B cell (primary cell): ENCODE results near the gene TIAM1. TPM values are rescaled to one million over a fixed set of nuclear protein-coding genes. Genes with fewer than 3 reads are reported as not detected.

Experiments
- ATAC-seq: fragments of 200-7000 bp; cut with Tn5 transposase; one replicate; pipeline ENCODE4 v1.10.0; 2021; ENCODE audit warnings: low read depth, mild to moderate bottlenecking, moderate number of reproducible peaks, moderate library complexity
- CTCF ChIA-PET: fragments of 350-600 bp; sonication (Branson Sonifier 250); formaldehyde crosslinking; loops from one replicate; lab custom pipeline; 2021; ENCODE audit warnings: antibody characterized with exemption, inconsistent platforms; lab: Charles Lee
- POLR2A ChIA-PET: fragments of 350-600 bp; sonication (Branson Sonifier 250); formaldehyde crosslinking; loops from one replicate; lab custom pipeline; 2021; ENCODE audit warnings: antibody characterized with exemption; lab: Charles Lee
- DNase-seq: peaks from one replicate; pipeline ENCODE4 v3.0.0; 2013
- H2AFZ ChIP-seq: 2 replicates; pipeline ENCODE4 v1.6.1; 2012; ENCODE audit warnings: mild to moderate bottlenecking, low read depth, low read length; ENCODE audit not compliant: insufficient read depth, poor library complexity, severe bottlenecking
- H3K27ac ChIP-seq, 2 donors: 1 replicate in 1 of 2; 2 replicates in 1 of 2; pipeline ENCODE4 v1.5.1; 2012 to 2013; ENCODE audit warnings: low read length in 2 of 2, mild to moderate bottlenecking in 2 of 2, moderate library complexity in 1 of 2
- H3K27me3 ChIP-seq, 4 experiments: fragments of 200-600 bp in 1 of 4; sonication (generic) in 1 of 4; replicated peaks in 1 of 4; 1 replicate in 2 of 4; 2 replicates in 2 of 4; pipeline versions ENCODE4 v1.6.1 to v1.7.0; 2013 to 2016; ENCODE audit warnings: low read length in 3 of 4, mild to moderate bottlenecking in 2 of 4, mixed read lengths in 1 of 4, moderate library complexity in 1 of 4; ENCODE audit not compliant: insufficient read depth in 4 of 4, control insufficient read depth in 3 of 4; ENCODE audit errors: control extremely low read depth in 1 of 4
- H3K36me3 ChIP-seq, 2 experiments: replicated peaks in 1 of 2; 1 replicate in 1 of 2; 2 replicates in 1 of 2; pipeline versions ENCODE4 v1.6.1 to v1.7.1; 2013; ENCODE audit warnings: low read length in 1 of 2; ENCODE audit not compliant: insufficient read depth in 2 of 2, control insufficient read depth in 1 of 2; ENCODE audit errors: control extremely low read depth in 1 of 2, extremely low read depth in 1 of 2
- H3K4me1 ChIP-seq, 2 donors: fragments of 200-600 bp in 1 of 2; sonication (generic) in 1 of 2; 1 replicate in 1 of 2; 2 replicates in 1 of 2; pipeline versions ENCODE4 v1.5.1 to v1.6.1; 2013 to 2017; ENCODE audit warnings: low read length in 2 of 2; ENCODE audit not compliant: control insufficient read depth in 2 of 2, insufficient read depth in 2 of 2
- H3K4me2 ChIP-seq: replicated peaks from 2 replicates; pipeline ENCODE3; 2012; ENCODE audit warnings: mild to moderate bottlenecking, low read depth, low read length; ENCODE audit not compliant: poor library complexity, severe bottlenecking
- H3K4me3 ChIP-seq, 5 experiments: fragments of 200-600 bp in 1 of 5; sonication (generic) in 1 of 5; 1 replicate in 3 of 5; 2 replicates in 2 of 5; pipeline versions ENCODE4 v1.5.1 to v1.7.0; 2011 to 2016; ENCODE audit warnings: low read length in 4 of 5, mild to moderate bottlenecking in 4 of 5, low read depth in 2 of 5, control low read depth in 1 of 5, moderate library complexity in 1 of 5; ENCODE audit not compliant: insufficient read depth in 1 of 5; ENCODE audit errors: control extremely low read depth in 1 of 5, extremely low read depth in 1 of 5
- H3K79me2 ChIP-seq: fragments of 200-600 bp; sonication (generic); one replicate; pipeline ENCODE4 v1.6.0; 2016; ENCODE audit warnings: low read length; ENCODE audit not compliant: control insufficient read depth, insufficient read depth
- H3K9ac ChIP-seq: fragments of 200-600 bp; sonication (generic); 2 replicates; pipeline ENCODE4 v1.6.1; 2017; ENCODE audit warnings: mild to moderate bottlenecking, low read length, moderate library complexity
- H3K9me3 ChIP-seq, 3 donors: one replicate each; pipeline versions ENCODE4 v1.6.1 to v1.7.1; 2013; ENCODE audit warnings: low read length in 2 of 3; ENCODE audit not compliant: control insufficient read depth in 2 of 3, insufficient read depth in 1 of 3; ENCODE audit errors: control extremely low read depth in 1 of 3
- H4K20me1 ChIP-seq: 2 replicates; pipeline ENCODE4 v1.6.0; 2012; ENCODE audit warnings: mild to moderate bottlenecking, low read length; ENCODE audit not compliant: insufficient read depth, control insufficient read depth, poor library complexity, severe bottlenecking
- H3K27ac Mint-ChIP-seq: one replicate; pipeline ENCODE4 v1.8.0; 2021; ENCODE audit warnings: mixed read lengths
- H3K27me3 Mint-ChIP-seq: one replicate; pipeline ENCODE4 v1.8.0; 2021; ENCODE audit warnings: mixed read lengths
- H3K4me1 Mint-ChIP-seq: one replicate; pipeline ENCODE4 v1.8.0; 2021; ENCODE audit warnings: mixed read lengths
- H3K4me3 Mint-ChIP-seq: one replicate; pipeline ENCODE4 v1.8.0; 2021; ENCODE audit warnings: mixed read lengths
- H3K9me3 Mint-ChIP-seq: one replicate; pipeline ENCODE4 v1.8.0; 2022; ENCODE audit warnings: mixed read lengths; ENCODE audit not compliant: insufficient read depth
- EZH2 ChIP-seq: IDR thresholded peaks from 2 replicates; pipeline ENCODE4 v1.6.1; 2012; ENCODE audit warnings: borderline replicate concordance, low read depth, mild to moderate bottlenecking, moderate library complexity, low read length; ENCODE audit not compliant: insufficient read depth, poor library complexity, severe bottlenecking
- WGBS: methylation state at CpG from one replicate; pipeline ENCODE4 v1.1.5; 2013; ENCODE audit warnings: missing lambda C conversion rate; ENCODE audit not compliant: insufficient coverage; 5-methylcytosine and 5-hydroxymethylcytosine counted together
- intact Hi-C: fragments of 100-400 bp; cut with micrococcal nuclease; formaldehyde crosslinking; loops from one replicate; pipeline ENCODE4 v1.10.0; 2022
- polyA plus RNA-seq: library from polyadenylated mRNA; depleted of rRNA; stranded (reverse); fragments of >200 nt; gene quantifications from 2 replicates; pipeline ENCODE4 v1.2.3, GENCODE V29; 2012
- total RNA-seq, 2 donors: library from RNA; stranded (reverse); fragments of 120-200 nt in 1 of 2; gene quantifications; 1 replicate in 1 of 2; 2 replicates in 1 of 2; pipeline versions ENCODE4 v1.2.3 to v1.2.4, GENCODE V29; 2013 to 2022
- TF ChIP-seq, protein P1 (sequence below): fragments of 200-600 bp; IDR thresholded peaks from one replicate; pipeline ENCODE4 v1.8.0; 2022; ENCODE audit warnings: antibody characterized with exemption, mild to moderate bottlenecking

Gene TIAM1
- total and polyA plus RNA-seq, 2 donors (not counting 1 experiment from before 2014, with no cell fraction given): 0.51 to 1.0 TPM

DNA sequence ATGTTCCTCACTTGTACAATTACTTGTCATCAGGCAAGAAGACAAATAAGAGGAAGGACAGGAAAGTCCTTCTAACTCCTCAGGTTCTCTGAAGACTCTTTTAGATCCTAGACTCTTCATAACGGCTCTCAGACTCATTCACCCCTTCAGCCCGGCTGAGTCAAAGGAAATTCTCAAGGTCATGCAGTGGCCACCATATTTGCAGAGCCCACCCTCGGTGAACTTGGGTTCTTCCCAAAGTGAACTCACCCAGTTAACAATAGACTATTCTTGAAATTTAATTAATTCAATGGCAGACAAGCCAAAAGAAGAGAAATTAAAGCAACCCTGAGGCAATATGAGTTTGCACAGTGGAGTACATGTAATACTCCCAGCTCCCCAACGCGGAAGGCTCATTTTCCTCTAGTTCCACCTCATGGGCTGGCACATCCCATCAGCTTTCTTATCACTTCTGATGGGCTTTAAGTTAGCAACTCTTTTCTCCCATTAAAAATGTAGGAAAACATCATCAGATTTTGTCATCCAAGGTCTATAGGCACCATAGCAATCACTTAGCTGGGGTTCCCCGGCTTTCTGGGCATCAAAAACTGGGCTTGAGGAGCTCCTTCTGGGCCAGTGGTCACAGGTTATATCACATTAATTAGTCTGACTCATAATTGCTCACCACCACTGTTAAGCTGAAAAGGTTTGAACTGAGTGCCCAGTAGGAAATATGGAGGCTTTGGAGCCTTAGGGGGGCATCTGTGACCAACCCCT is 27.8 kb upstream of the TIAM1 start:
- no peaks in the 10 kb centered on the region for H3K9me3 Mint-ChIP-seq
- DNase-seq (no peak), ATAC-seq (no peak)
- Histone ChIP-seq H4K20me1 (no peaks in the 10 kb centered on the region), H3K9ac (no peak overlapping the region), H3K36me3 (no peaks in the 10 kb centered on the region), H2AFZ (no peak overlapping the region), H3K27ac (no peak overlapping the region), H3K27me3 (no peaks in the 10 kb centered on the region), H3K9me3 (peaks cover 0 to 9% (median 0%) of the 10 kb centered on the region in 3 donors), H3K4me3 (no peak overlapping the region), H3K79me2 (no peaks in the 10 kb centered on the region), H3K4me1 (no peaks in the 10 kb centered on the region), H3K4me2 (no peak overlapping the region)
- no peak overlapping the region for H3K4me3 Mint-ChIP-seq
- no peak overlapping the region for H3K27ac Mint-ChIP-seq
- 99% methylated on average over 5 of the region's 6 CpGs for WGBS
- ChIA-PET POLR2A (no interaction called here), CTCF (no interaction called here)
- no peaks in the 10 kb centered on the region for H3K4me1 Mint-ChIP-seq
- TF ChIP-seq EZH2: no peak
- intact Hi-C loops: no loop called here
- peaks cover 5% of the 10 kb centered on the region for H3K27me3 Mint-ChIP-seq

DNA sequence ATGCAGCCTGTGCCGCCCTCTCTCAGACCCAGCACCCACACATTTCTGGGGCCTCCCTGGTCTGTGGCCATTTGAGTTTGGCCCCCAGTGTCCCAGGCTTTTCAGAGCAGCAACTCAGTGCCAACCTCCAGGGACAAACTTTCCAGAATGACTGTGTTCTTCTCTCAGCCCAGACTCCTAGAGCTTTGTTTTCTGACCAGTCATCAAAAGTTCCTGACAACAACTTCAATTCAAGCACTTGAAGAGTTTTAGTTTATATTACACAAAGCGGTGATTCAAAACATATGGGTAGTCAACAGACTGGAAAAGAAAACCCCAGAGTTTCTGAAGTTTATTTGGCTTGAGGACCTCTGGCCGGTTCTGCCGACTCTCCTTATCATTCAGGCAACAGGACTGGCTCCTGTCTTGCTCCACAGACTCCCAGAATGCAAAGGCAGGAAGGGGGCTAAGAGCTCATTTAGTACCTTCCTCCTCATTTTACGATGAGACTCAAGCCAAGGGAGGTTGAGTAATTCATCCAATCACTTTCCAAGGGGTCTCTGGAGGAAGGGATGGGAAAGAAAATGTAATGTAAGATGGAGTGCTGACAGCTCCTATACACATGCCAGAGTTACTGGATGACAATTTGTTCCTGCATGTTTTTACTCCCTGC is 27.0 kb upstream of the TIAM1 start:
- DNase-seq (no peak), ATAC-seq (no peak)
- Histone ChIP-seq H3K27ac (no peak overlapping the region), H3K27me3 (no peaks in the 10 kb centered on the region), H3K79me2 (no peaks in the 10 kb centered on the region), H2AFZ (no peak overlapping the region), H3K36me3 (no peaks in the 10 kb centered on the region), H4K20me1 (no peaks in the 10 kb centered on the region), H3K4me3 (no peak overlapping the region), H3K9ac (no peak overlapping the region), H3K9me3 (peaks cover 0 to 9% (median 0%) of the 10 kb centered on the region in 3 donors), H3K4me1 (no peaks in the 10 kb centered on the region), H3K4me2 (no peak overlapping the region)
- H3K9me3 Mint-ChIP-seq: no peaks in the 10 kb centered on the region
- ChIA-PET POLR2A (no interaction called here), CTCF (no interaction called here)
- no peaks in the 10 kb centered on the region for H3K4me1 Mint-ChIP-seq
- TF ChIP-seq EZH2: no peak
- TF ChIP-seq, protein P1, sequence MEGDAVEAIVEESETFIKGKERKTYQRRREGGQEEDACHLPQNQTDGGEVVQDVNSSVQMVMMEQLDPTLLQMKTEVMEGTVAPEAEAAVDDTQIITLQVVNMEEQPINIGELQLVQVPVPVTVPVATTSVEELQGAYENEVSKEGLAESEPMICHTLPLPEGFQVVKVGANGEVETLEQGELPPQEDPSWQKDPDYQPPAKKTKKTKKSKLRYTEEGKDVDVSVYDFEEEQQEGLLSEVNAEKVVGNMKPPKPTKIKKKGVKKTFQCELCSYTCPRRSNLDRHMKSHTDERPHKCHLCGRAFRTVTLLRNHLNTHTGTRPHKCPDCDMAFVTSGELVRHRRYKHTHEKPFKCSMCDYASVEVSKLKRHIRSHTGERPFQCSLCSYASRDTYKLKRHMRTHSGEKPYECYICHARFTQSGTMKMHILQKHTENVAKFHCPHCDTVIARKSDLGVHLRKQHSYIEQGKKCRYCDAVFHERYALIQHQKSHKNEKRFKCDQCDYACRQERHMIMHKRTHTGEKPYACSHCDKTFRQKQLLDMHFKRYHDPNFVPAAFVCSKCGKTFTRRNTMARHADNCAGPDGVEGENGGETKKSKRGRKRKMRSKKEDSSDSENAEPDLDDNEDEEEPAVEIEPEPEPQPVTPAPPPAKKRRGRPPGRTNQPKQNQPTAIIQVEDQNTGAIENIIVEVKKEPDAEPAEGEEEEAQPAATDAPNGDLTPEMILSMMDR: no peak
- peaks cover 5% of the 10 kb centered on the region for H3K27me3 Mint-ChIP-seq
- no peak overlapping the region for H3K4me3 Mint-ChIP-seq
- H3K27ac Mint-ChIP-seq: no peak overlapping the region
- WGBS: 96% methylated on average over 3 of the region's 5 CpGs
- intact Hi-C loops: no loop called here
